MM.1S (cell line): ENCODE results near the gene ZSCAN30.

Source experiments
- DNase-seq: peaks from one replicate; pipeline ENCODE4 v3.0.0-alpha.2; 2015
- H2AFZ ChIP-seq: fragments of 300-600 bp; sonication (generic); 2 replicates; pipeline ENCODE4 v1.6.0; 2016; ENCODE audit warnings: antibody characterized with exemption, low read length
- H3F3A ChIP-seq: fragments of 300-600 bp; sonication (generic); 2 replicates; pipeline ENCODE4 v1.6.1; 2016; ENCODE audit warnings: mild to moderate bottlenecking, antibody characterized with exemption, low read length, moderate library complexity, mixed read lengths; ENCODE audit not compliant: insufficient read depth
- H3K27ac ChIP-seq: fragments of 300-600 bp; sonication (generic); 2 replicates; pipeline ENCODE4 v1.5.1; 2016; ENCODE audit warnings: mild to moderate bottlenecking, low read length
- H3K27me3 ChIP-seq: fragments of 300-600 bp; sonication (generic); replicated peaks from 2 replicates; pipeline ENCODE4 v1.6.0; 2016; ENCODE audit warnings: low read length; ENCODE audit not compliant: insufficient read depth
- H3K36me3 ChIP-seq: fragments of 300-600 bp; sonication (generic); replicated peaks from 2 replicates; pipeline ENCODE4 v1.6.1; 2016; ENCODE audit warnings: mild to moderate bottlenecking, low read length, mixed read lengths; ENCODE audit not compliant: insufficient read depth
- H3K4me1 ChIP-seq: fragments of 300-600 bp; sonication (generic); 2 replicates; pipeline ENCODE4 v1.6.1; 2016; ENCODE audit warnings: low read length, mixed read lengths
- H3K4me2 ChIP-seq: fragments of 300-600 bp; sonication (generic); 2 replicates; pipeline ENCODE4 v1.6.0; 2016; ENCODE audit warnings: low read depth, low read length
- H3K4me3 ChIP-seq: fragments of 300-600 bp; sonication (generic); 2 replicates; pipeline ENCODE4 v1.5.1; 2016; ENCODE audit warnings: low read length, mixed read lengths
- H3K79me2 ChIP-seq: fragments of 300-600 bp; sonication (generic); 2 replicates; pipeline ENCODE4 v1.6.1; 2016; ENCODE audit warnings: mixed run types, low read length, mixed read lengths
- H3K9ac ChIP-seq: fragments of 300-600 bp; sonication (generic); 2 replicates; pipeline ENCODE4 v1.6.1; 2016; ENCODE audit warnings: low read length, mixed read lengths
- H3K9me2 ChIP-seq: fragments of 300-600 bp; sonication (generic); replicated peaks from 2 replicates; pipeline ENCODE4 v1.6.1; 2016; ENCODE audit warnings: mild to moderate bottlenecking, low read length, mixed read lengths; ENCODE audit not compliant: insufficient read depth
- H3K9me3 ChIP-seq: fragments of 300-600 bp; sonication (generic); replicated peaks from 2 replicates; pipeline ENCODE4 v1.6.1; 2016; ENCODE audit warnings: mild to moderate bottlenecking, low read length, mixed read lengths; ENCODE audit not compliant: insufficient read depth
- H4K20me1 ChIP-seq: fragments of 300-600 bp; sonication (generic); 2 replicates; pipeline ENCODE4 v1.6.1; 2016; ENCODE audit warnings: mild to moderate bottlenecking, low read length, moderate library complexity, mixed read lengths; ENCODE audit not compliant: insufficient read depth
- EZH2 ChIP-seq: fragments of 300-600 bp; sonication (generic); optimal IDR thresholded peaks from 2 replicates; pipeline ENCODE3; 2017; ENCODE audit warnings: low read depth, mild to moderate bottlenecking, antibody characterized with exemption, low read length, mixed read lengths
- EZH2phosphoT487 ChIP-seq: fragments of 300-600 bp; sonication (generic); IDR thresholded peaks from 2 replicates; pipeline ENCODE4 v1.6.1; 2018; ENCODE audit warnings: antibody characterized with exemption, low read length
- TF ChIP-seq, protein P1 (sequence below): fragments of 300-600 bp; sonication (generic); IDR thresholded peaks from 2 replicates; pipeline ENCODE4 v1.5.1; 2016; ENCODE audit warnings: antibody characterized with exemption, low read length, mixed read lengths

ZSCAN30 gene

DNA sequence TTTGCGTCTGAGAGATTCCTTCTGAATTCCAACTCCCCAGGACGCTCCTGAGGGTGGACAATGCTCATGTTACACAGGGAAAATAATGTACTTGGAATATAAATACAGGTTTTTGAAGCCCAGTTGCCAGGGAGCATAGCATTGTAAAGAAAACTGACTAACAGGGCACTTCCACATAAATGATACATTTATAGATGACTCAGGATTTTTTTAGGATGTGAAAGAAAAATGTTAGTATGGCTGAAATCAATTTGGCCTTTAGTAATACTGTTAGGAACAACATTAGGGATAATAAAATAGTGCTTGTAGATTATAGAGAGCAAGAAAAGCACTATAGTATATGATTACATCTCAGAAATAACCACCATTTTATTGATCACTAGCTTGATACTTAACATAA lies 25.6 kb downstream of the ZSCAN30 start:
- no peaks in the 10 kb centered on the region for H3K36me3 ChIP-seq
- no peaks in the 10 kb centered on the region for H3K27me3 ChIP-seq
- H3F3A ChIP-seq, result no peaks in the 10 kb centered on the region
- no peaks in the 10 kb centered on the region for H4K20me1 ChIP-seq
- H3K4me1 ChIP-seq, result no peaks in the 10 kb centered on the region
- no peak overlapping the region for H3K9ac ChIP-seq
- H3K79me2 ChIP-seq, result no peaks in the 10 kb centered on the region
- no peak overlapping the region for H2AFZ ChIP-seq
- no peak for DNase-seq
- H3K9me3 ChIP-seq, result no peaks in the 10 kb centered on the region
- no peak overlapping the region for H3K4me2 ChIP-seq
- no peak overlapping the region for H3K4me3 ChIP-seq
- TF ChIP-seq EZH2phosphoT487, result no peak
- TF ChIP-seq, protein P1, sequence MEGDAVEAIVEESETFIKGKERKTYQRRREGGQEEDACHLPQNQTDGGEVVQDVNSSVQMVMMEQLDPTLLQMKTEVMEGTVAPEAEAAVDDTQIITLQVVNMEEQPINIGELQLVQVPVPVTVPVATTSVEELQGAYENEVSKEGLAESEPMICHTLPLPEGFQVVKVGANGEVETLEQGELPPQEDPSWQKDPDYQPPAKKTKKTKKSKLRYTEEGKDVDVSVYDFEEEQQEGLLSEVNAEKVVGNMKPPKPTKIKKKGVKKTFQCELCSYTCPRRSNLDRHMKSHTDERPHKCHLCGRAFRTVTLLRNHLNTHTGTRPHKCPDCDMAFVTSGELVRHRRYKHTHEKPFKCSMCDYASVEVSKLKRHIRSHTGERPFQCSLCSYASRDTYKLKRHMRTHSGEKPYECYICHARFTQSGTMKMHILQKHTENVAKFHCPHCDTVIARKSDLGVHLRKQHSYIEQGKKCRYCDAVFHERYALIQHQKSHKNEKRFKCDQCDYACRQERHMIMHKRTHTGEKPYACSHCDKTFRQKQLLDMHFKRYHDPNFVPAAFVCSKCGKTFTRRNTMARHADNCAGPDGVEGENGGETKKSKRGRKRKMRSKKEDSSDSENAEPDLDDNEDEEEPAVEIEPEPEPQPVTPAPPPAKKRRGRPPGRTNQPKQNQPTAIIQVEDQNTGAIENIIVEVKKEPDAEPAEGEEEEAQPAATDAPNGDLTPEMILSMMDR, result no peak
- TF ChIP-seq EZH2, result no peak
- H3K27ac ChIP-seq, result no peak overlapping the region
- H3K9me2 ChIP-seq, result no peaks in the 10 kb centered on the region

DNA sequence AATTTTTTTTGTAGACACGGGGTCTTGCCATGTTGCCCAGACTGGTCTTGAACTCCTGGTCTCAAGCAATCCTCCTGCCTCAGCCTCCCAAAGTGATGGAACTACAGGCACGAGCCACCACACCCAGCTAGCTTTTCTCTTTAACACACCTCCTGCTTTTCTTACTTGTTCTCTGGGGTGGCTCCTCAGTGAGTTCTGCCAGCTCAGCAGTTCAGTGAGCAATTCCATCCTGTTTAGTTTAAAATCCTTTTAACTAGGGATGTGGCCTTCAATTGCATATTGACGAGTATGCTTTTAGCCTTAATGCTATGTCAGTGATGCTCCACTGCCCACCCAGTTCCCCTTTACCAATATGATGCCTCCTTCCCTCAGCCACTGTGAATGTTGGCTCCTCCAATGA lies 33.1 kb downstream of the ZSCAN30 start:
- no peak overlapping the region for H3K9ac ChIP-seq
- H3K4me3 ChIP-seq, result no peak overlapping the region
- H3K9me2 ChIP-seq, result no peaks in the 10 kb centered on the region
- H3K79me2 ChIP-seq, result no peaks in the 10 kb centered on the region
- no peaks in the 10 kb centered on the region for H3K9me3 ChIP-seq
- no peak overlapping the region for H3K4me2 ChIP-seq
- H3K27me3 ChIP-seq, result no peaks in the 10 kb centered on the region
- no peak overlapping the region for H3K27ac ChIP-seq
- H2AFZ ChIP-seq, result no peak overlapping the region
- no peak for TF ChIP-seq EZH2phosphoT487
- TF ChIP-seq EZH2, result no peak
- TF ChIP-seq, protein P1, result no peak
- H3F3A ChIP-seq, result no peaks in the 10 kb centered on the region
- no peaks in the 10 kb centered on the region for H3K36me3 ChIP-seq
- DNase-seq, result no peak
- no peaks in the 10 kb centered on the region for H4K20me1 ChIP-seq
- H3K4me1 ChIP-seq, result no peaks in the 10 kb centered on the region

DNA sequence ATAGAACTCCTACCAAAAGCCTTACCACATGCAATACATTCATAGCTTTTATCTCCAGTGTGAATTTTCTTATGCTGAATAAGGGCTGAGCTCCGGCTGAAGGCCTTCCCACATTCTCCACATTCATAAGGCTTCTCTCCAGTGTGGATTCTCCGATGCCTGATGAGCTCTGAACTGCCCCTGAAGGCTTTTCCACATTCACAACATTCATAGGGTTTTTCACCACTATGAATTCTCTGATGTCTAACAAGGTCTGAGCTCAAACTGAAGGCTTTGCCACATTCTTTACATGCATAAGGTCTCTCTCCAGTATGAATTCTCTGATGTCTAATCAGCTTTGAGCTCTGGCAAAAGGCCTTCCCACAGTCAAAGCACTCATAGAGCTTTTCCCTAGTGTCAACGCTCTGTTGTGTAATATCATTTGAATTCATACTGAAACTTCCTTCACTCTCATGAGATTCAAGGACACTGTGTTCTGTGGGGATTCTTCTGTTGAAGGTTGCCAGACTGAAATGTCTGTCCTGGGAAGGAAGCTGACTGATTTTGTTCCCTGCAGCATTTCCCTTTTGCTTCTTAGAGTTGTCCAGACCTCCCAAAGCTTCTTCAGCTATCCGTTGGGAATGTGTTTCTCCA lies 36.3 kb downstream of the ZSCAN30 start:
- Histone ChIP-seq H3K27me3 (no peaks in the 10 kb centered on the region), H3K27ac (no peak overlapping the region), H3K4me2 (no peak overlapping the region), H3F3A (no peaks in the 10 kb centered on the region), H3K9me3 (no peaks in the 10 kb centered on the region), H4K20me1 (no peaks in the 10 kb centered on the region), H3K79me2 (no peaks in the 10 kb centered on the region), H3K36me3 (no peaks in the 10 kb centered on the region), H3K9ac (no peak overlapping the region), H3K4me1 (no peaks in the 10 kb centered on the region), H3K9me2 (no peaks in the 10 kb centered on the region), H2AFZ (no peak overlapping the region), H3K4me3 (no peak overlapping the region)
- TF ChIP-seq, protein P1, result no peak
- TF ChIP-seq EZH2phosphoT487, result no peak
- TF ChIP-seq EZH2, result no peak
- no peak for DNase-seq
